DMS 273 treated with DMSO at 0.1 percent for 48 hours (cell line): Measurements from ENCODE around the gene IL17RA.

Experiments
- DNase-seq: peaks from one replicate; lab custom pipeline; 2025; lab: John Stamatoyannopoulos, UW

Gene IL17RA

DNA sequence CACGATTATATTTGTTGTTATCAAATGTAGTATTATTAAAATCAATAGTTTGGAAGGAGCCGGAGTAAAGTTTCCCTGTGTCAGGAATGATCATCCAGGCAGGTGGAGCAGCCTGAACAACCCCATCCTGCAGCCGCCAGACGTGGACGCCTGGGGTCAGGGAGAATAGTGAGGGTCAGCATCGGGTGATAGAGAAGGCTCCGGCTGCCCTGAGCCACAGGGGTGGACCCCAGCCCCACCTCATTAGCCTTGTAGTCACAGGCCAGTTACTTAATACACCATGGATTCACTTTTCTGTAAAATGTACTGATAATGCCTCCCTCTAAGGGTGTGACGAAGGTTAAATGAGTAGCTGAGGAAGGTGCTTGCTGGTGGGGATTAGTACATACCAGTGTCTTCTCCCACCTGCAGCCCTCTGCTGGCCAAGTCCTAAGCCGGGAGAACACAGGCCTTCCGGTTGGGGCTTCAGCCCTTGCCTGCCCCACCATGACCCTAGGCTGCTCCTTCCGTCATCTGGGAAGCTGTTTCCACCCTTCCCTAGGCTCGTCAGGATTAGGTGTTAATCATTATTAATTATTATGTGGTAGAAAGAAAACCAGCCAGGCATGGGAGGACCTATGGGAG, 21.5 kb downstream of the IL17RA start:
- DNase-seq: no peak

DNA sequence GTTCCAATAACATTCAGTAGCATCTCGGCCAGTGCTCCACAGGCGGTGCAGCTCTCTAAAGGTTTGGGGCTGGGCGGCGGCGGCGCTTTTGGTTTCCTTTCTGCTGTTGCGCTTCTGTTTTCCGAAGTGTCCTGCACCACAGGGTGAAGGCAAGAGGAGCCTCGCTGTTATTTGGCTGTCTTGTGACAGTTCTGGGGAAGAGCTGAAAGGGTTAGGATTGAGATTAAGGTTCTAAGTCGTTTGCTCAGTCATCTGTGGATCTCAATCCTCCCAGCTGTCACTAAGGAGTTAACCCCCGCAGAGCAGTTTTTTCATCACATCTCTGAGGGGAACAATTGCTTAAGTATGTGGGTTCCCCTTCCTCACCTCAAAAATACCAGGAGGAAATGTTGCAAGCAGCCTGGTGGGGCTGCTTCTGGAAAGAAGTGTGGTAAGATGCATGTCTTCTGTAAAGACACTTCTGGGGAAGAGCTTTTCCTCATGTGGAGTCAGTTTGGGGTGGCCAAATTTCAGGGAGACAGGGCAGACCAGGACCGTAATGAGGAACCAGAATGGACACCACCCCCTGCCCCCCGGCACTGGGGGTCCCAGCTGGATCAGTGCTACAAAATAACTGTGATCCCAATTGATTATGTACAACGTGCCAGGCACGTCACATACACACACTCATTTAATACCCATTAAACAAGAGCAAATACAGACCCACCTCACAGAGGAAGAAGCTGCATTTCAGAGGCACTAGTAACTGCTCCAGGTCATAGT, 22.2 kb downstream of the IL17RA start:
- no peak for DNase-seq

DNA sequence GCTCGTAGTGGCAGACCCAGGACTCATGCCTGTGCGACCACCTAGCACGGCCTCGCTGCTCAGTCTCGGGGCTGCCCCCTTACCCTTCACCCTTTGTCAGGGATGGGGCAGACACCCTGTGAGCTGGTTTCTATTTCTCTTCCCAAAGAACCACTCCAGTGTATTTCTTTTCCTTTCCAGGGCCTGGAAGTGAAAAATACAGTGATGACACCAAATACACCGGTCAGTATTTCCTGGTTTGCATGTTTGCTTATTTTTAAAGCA, 22.7 kb downstream of the IL17RA start:
- no peak for DNase-seq

DNA sequence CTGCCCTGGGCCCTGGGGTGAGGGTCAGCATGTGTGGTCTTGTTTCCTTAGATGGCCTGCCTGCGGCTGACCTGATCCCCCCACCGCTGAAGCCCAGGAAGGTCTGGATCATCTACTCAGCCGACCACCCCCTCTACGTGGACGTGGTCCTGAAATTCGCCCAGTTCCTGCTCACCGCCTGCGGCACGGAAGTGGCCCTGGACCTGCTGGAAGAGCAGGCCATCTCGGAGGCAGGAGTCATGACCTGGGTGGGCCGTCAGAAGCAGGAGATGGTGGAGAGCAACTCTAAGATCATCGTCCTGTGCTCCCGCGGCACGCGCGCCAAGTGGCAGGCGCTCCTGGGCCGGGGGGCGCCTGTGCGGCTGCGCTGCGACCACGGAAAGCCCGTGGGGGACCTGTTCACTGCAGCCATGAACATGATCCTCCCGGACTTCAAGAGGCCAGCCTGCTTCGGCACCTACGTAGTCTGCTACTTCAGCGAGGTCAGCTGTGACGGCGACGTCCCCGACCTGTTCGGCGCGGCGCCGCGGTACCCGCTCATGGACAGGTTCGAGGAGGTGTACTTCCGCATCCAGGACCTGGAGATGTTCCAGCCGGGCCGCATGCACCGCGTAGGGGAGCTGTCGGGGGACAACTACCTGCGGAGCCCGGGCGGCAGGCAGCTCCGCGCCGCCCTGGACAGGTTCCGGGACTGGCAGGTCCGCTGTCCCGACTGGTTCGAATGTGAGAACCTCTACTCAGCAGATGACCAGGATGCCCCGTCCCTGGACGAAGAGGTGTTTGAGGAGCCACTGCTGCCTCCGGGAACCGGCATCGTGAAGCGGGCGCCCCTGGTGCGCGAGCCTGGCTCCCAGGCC, 23.7 kb downstream of the IL17RA start:
- no peak for DNase-seq

DNA sequence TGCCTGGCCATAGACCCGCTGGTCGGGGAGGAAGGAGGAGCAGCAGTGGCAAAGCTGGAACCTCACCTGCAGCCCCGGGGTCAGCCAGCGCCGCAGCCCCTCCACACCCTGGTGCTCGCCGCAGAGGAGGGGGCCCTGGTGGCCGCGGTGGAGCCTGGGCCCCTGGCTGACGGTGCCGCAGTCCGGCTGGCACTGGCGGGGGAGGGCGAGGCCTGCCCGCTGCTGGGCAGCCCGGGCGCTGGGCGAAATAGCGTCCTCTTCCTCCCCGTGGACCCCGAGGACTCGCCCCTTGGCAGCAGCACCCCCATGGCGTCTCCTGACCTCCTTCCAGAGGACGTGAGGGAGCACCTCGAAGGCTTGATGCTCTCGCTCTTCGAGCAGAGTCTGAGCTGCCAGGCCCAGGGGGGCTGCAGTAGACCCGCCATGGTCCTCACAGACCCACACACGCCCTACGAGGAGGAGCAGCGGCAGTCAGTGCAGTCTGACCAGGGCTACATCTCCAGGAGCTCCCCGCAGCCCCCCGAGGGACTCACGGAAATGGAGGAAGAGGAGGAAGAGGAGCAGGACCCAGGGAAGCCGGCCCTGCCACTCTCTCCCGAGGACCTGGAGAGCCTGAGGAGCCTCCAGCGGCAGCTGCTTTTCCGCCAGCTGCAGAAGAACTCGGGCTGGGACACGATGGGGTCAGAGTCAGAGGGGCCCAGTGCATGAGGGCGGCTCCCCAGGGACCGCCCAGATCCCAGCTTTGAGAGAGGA, 24.5 kb downstream of the IL17RA start:
- DNase-seq: no peak

DNA sequence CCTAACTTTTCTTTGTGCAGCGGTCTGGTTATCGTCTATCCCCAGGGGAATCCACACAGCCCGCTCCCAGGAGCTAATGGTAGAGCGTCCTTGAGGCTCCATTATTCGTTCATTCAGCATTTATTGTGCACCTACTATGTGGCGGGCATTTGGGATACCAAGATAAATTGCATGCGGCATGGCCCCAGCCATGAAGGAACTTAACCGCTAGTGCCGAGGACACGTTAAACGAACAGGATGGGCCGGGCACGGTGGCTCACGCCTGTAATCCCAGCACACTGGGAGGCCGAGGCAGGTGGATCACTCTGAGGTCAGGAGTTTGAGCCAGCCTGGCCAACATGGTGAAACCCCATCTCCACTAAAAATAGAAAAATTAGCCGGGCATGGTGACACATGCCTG, 25.2 kb downstream of the IL17RA start:
- no peak for DNase-seq

DNA sequence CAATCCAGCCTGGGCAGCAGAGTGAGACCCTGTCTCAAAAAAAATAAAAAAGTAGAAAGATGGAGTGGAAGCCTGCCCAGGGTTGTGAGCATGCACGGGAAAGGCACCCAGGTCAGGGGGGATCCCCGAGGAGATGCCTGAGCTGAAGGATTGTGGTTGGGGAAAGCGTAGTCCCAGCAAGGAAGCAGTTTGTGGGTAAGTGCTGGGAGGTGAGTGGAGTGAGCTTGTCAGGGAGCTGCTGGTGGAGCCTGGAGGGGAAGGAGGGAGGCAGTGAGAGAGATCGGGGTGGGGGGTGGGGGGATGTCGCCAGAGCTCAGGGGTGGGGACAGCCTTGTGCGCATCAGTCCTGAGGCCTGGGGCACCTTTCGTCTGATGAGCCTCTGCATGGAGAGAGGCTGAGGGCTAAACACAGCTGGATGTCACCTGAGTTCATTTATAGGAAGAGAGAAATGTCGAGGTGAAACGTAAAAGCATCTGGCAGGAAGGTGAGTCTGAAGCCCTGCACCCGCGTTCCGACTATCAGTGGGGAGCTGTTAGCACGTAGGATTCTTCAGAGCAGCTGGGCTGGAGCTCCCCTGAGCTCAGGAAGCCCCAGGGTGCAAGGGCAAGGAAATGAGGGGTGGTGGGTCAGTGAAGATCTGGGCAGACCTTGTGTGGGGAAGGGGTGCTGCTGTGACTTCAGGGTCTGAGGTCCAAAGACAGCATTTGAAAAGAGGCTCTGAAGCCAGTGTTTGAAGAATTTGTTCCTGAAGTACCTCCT, 26.2 kb downstream of the IL17RA start:
- no peak for DNase-seq

DNA sequence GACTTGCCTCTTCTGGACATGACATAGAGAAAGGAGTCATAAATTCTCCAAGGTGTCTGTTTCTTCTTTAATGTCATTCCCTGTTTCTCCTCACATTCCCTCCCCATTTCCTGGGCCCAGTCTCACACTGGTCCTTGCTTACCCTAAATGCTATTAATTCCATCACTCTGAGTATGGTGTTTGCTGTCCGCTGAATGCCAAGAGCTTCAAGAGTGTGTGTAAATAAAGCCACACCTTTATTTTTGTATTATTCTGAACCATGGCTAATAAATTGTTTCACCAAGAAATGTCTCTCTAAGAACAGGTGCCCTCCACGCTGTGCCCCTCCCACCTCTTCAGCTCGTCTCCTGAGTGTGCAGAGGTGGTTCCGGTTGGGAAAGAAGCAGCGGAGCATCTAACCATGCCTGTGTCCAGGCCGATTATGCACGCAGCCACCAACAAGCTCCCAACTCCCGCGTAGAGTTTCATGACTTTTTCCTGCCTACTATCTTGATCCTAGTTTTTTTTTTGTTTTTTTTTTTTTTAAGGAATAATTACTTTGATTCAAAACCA, 27.8 kb downstream of the IL17RA start:
- no peak for DNase-seq

DNA sequence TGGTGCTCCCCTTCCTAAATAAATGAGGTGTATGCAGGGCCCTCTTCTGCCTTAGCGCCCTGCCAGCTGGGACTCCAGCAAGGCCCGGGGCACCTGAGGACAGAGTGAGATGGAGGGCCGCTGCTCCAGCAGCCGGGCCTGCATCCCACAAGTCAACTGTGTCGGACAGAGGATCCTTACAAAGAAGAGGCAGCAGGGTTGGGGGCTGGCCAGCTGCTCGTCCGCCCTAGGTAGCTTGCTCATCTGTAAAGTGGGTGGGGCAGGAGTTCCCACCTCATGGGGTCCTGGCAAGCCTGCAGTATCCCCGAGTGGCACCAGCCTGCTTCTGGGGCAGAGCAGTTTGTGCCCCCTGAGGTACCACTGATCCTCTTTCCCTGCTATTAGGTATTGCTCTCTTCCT, 28.8 kb downstream of the IL17RA start:
- no peak for DNase-seq

DNA sequence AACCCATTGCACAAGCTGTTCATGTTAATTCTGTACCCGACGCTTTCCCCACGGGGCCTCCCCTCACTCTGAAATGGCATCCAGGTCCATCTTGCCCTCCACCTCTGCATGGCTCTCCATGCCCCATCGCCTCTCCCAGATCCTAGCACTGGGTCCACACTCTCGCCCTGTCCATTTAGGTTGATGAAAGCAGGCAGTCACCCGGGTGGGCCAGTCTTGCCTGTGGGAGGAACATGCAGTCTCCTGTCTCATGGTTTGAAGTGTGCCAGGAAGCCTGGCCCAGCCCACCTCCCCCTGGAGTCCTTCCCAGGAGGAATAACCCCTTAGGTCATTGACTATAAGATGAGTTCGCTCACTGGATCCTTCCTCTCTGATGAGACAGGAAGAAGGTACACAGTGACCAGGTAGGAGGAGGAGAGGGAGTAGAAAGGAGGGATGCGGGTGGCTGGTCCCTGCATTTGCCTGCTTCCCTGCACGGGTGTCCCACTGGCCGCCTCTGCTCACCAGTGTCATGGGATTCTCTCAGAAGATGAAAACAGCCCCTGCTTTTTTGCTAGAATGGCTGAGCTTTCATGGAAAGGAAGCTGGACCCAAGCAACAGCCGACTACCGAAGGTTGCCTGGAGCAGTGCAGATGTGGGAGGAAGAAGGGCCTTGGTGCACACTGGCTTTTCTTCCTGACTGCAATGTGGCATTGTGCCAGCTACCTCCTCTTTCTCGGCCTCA, 29.5 kb downstream of the IL17RA start:
- no peak for DNase-seq

DNA sequence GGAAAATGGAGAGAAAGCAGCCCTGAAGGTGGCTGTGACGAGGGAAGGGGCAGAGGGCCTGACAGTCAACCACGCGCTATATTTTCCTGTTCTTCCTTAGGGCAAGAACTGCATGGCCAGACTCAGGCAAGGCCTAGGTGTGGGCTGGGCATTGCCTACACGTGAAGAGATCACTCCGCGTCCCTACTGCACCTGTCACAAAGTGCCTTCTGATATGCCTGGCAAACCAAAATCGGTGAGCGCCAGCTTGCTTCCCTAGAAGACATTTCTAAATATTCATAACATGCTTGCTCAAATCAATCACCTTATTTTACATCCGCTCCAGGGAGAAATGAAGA, 30.1 kb downstream of the IL17RA start:
- no peak for DNase-seq

DNA sequence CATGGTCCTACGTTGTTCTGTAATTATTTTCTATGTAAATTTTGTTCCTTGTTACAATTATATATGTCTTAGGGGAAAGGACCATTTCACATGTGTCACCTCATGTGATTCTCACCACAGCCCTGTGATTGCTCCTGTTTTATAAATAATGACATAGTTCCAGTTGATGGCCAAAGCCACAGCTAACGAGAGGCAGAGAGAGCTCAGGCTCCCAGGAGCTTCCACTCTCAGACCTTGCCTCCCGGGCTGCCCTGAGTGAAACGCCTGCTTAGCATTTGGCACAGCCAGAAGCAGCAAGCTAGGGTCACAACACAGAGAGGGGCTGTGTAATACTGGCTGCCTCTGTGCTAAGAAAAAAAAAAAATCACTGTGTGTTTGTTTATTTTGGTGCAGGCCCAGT, 30.4 kb downstream of the IL17RA start:
- DNase-seq: no peak

DNA sequence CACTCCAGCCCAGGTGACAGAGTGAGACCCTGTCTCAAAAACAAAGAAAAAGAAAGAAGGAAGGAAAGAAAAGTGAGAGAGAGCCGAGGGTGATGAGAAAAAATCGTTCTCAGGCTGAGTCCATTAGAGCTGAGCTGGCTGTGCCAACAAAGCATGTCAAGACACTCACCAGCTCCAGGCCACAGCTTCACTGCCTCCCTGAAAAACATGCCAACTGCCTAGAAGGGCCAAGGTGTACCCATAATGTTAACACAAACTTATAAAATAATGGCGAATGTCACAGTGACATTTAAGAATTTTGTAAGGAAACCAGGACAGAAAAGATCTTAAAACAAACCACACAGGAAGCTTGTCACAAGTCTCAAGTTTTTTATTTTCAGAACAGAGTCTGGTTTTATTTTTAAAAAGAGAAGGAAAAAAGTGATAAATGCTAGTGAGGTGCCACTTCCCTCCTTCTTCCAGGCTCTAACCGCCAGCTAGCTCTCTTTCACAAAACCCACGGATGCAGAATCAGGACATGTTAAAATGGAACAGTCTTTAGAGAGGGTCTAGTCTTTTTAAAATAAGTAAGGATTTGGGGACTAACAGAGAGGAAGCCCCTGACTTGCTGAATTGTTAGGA, 31.3 kb downstream of the IL17RA start:
- DNase-seq: no peak

DNA sequence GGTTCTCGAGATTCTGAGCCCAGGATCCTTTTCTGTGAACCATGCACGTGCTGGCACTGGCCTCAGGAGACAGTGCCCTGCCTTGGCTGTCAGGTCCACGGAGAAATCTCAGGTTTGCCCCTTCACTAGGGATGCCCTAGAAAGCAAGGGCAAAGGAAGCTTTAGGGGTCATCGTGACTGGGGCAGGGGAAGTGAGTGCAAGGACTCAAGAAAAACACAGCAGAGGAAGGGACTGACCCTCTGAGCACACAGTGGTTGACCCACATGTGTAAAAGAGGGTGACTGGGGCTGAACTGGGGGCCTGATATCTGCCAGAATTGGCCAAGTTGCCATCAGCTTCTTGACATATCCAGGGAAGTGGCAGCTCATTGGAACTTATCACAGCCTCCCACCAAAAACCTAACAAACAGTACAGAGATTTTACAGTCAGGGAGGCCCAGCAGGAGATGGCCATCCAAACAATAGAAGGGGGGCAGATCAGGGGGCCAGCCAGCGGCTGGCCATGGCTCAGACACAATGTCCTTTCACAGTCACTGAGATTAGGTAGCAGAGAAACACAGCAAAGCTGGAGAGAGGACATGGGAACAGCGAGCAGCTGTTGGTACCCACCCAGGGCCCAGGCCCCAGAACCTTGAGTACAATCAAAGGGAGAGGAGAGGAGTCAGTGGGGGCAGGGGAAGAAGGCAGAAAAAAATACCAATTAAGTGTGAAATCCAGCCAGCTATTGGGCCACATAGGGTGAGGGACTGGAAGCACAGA, 32.0 kb downstream of the IL17RA start:
- DNase-seq: no peak

DNA sequence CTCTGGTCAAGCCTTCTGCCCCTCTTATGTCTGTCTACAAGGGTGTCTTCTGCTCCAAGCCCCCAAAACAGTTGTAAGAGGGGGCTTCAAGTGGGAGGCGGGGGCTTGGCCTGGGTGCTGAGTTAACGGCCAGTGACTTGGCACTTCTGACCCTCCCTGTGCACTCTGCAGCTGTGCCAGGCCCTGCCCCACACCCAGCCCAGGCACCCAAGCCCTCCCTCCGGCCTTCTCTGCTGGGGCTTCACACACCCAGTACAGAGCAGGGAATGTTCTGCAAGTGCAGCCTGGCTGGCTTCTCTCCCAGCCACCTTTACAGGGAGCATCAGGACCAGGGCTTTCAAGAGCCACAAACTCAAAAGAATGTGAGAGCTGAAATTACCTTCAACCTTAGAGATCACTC, 32.6 kb downstream of the IL17RA start:
- DNase-seq: no peak

DNA sequence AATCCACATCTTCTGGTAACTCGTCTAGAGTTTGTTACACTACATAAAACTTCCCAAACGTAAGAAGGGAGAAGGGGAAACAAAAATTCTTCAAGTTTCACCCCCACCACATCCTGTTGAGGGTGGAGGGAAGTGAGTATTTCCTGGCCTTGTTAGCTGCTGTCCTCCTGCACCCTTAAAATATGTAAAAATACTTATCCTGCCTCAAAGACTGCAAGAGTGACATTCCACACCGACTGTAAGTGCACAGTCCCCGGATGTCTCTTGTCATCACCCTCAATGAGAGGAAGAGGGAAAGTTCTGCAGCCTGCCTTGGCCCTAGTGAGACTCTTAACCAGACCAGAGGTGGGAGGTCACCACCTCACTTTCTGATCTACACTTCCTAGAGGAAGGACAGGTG, 33.1 kb downstream of the IL17RA start:
- DNase-seq: no peak

DNA sequence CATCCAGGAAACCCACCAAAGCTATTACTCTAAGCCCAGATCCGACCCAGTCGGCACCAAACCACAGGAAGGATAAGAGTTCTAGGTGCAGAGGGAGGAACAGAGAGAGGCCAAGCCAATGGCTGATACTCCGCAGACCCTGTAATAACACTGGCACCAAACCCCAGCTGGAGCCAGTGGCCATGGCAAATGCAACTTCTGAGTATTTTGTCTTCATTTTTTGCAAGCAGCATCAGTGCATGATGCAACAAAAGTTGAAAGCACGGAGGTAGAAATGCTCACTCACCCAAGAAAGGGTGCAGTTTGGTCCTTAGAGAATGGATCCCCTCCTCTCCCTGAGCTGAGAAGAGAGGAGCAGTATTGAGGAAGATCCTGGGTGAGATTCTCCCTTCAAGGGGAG, 33.5 kb downstream of the IL17RA start:
- no peak for DNase-seq

DNA sequence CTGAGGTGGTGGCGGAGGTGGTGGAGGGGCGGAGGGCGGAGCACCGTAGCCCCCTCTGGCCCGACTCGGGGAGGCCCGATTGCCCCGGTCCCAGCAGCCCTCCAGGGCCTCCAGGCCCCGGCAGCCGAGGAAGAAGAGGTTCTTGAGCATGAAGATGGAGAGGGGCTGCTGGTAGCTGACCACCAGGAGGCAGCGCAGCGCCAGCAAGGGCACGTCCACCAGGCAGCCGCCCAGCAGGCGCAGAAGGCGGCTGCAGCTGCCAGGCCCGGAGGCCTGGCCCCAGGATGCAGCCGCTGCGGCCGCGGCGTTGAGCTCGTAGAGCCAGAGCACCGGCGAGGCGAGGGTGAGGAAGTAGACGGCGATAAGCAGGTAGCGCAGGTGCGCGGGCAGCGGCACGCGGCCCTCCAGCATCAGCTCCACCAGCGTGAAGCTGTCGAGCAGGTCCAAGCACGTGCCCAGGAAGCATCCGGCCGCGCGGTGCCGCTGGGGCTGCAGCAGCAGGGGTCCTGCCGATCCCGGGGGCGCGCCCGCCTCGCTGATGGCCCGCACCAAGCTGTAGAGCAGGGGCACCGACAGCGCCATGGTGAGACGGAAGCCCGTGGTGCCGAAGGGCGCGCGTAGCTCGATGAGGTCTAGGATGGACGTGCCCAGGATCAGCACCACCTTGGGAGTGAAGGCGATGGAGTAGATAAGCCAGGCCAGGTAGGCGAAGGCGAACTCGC, 34.8 kb downstream of the IL17RA start:
- no peak for DNase-seq

DNA sequence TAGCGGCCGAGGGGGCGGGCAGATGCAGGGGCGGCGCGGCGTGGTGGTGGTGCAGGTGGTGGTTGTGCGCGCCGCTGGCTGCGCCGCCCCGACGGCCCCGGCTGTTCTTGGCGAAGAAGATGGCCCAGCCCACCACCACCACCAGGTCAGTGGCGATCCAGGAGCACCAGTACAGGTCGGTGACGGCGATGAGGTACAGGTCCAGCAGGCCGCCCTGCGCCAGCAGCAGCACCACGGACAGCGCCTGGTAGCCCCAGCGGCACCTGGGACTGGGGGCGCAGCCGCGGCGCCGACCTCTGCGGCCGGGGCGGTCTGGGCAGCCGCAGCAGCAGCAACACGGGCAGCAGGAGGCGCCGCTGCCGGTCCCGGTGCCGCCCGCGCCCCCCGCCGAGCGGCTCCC, 35.5 kb downstream of the IL17RA start:
- DNase-seq: no peak
